HepG2 (cell line): ENCODE results near the gene BTBD17. TPM values are rescaled to one million over a fixed set of nuclear protein-coding genes. Genes with fewer than 3 reads are reported as not detected.

ENCODE experiments used
- CBX5 ChIP-seq: sonication (generic); formaldehyde crosslinking; IDR thresholded peaks from 2 replicates; pipeline ENCODE4 v1.4.0; 2020; ENCODE audit warnings: missing genetic modification reagents, borderline replicate concordance
- ERF ChIP-seq: IDR thresholded peaks from 2 replicates; pipeline ENCODE4 v1.6.1; 2018; ENCODE audit warnings: missing biosample characterization, missing genetic modification reagents
- HMGXB4 ChIP-seq, 2 experiments: sonication (generic) in 1 of 2; formaldehyde crosslinking in 1 of 2; IDR thresholded peaks; 2 replicates each; pipeline versions ENCODE4 v1.4.0 to v1.6.1; 2018 to 2020; ENCODE audit warnings: missing genetic modification reagents in 2 of 2, borderline replicate concordance in 1 of 2, low read depth in 1 of 2, mild to moderate bottlenecking in 1 of 2, missing biosample characterization in 1 of 2
- HNF4G ChIP-seq, 2 experiments: sonication (generic) in 1 of 2; formaldehyde crosslinking in 1 of 2; IDR thresholded peaks; 2 replicates each; pipeline versions ENCODE4 v1.4.0 to v1.6.1; 2011 to 2020; ENCODE audit warnings: borderline replicate concordance in 2 of 2, low read depth in 2 of 2, mild to moderate bottlenecking in 2 of 2, low read length in 1 of 2, missing genetic modification reagents in 1 of 2, moderate library complexity in 1 of 2
- IKZF1 ChIP-seq: fragments of 450-650 bp; IDR thresholded peaks from 2 replicates; pipeline ENCODE4 v1.7.1; 2016
- JUND ChIP-seq: sonication (generic); formaldehyde crosslinking; IDR thresholded peaks from 2 replicates; pipeline ENCODE4 v1.8.0; 2022; ENCODE audit warnings: mild to moderate bottlenecking, missing genetic modification reagents
- KDM2A ChIP-seq: sonication (generic); formaldehyde crosslinking; IDR thresholded peaks from 2 replicates; pipeline ENCODE4 v1.4.0; 2020; ENCODE audit warnings: low read depth, missing genetic modification reagents, borderline replicate concordance
- LCORL ChIP-seq, 2 experiments: fragments of 450-650 bp in 1 of 2; sonication (generic) in 1 of 2; formaldehyde crosslinking in 1 of 2; IDR thresholded peaks; 2 replicates each; pipeline versions ENCODE4 v1.5.0 to v1.6.1; 2017 to 2020; ENCODE audit warnings: antibody characterized with exemption in 1 of 2, missing genetic modification reagents in 1 of 2
- MTA3 ChIP-seq: sonication (generic); formaldehyde crosslinking; IDR thresholded peaks from 2 replicates; pipeline ENCODE4 v1.4.0; 2020; ENCODE audit warnings: missing genetic modification reagents
- PITX1 ChIP-seq: sonication (generic); formaldehyde crosslinking; IDR thresholded peaks from 2 replicates; pipeline ENCODE4 v1.5.1; 2020; ENCODE audit warnings: mild to moderate bottlenecking, missing genetic modification reagents
- RBM22 ChIP-seq: fragments of 200-400 bp; formaldehyde crosslinking; optimal IDR thresholded peaks from 2 replicates; pipeline ENCODE3; 2017; ENCODE audit warnings: mild to moderate bottlenecking, low read length, moderate library complexity
- SMC3 ChIP-seq: IDR thresholded peaks from 2 replicates; pipeline ENCODE4 v1.6.1; 2011; ENCODE audit warnings: low read length, improper control_type of control experiment
- SP4 ChIP-seq: sonication (generic); formaldehyde crosslinking; IDR thresholded peaks from 2 replicates; pipeline ENCODE4 v1.8.1; 2023; ENCODE audit warnings: mild to moderate bottlenecking, missing genetic modification reagents
- SRY ChIP-seq: sonication (generic); formaldehyde crosslinking; IDR thresholded peaks from 2 replicates; pipeline ENCODE4 v1.8.0; 2022; ENCODE audit warnings: mild to moderate bottlenecking, missing genetic modification reagents
- TAF15 ChIP-seq: fragments of 200-400 bp; formaldehyde crosslinking; IDR thresholded peaks from one replicate; pipeline ENCODE4 v1.6.1; 2018; ENCODE audit warnings: mild to moderate bottlenecking, low read depth, low read length; ENCODE audit not compliant: poor library complexity, severe bottlenecking
- ZBTB4 ChIP-seq: sonication (generic); formaldehyde crosslinking; IDR thresholded peaks from 2 replicates; pipeline ENCODE4 v1.4.0; 2020; ENCODE audit warnings: missing genetic modification reagents, mild to moderate bottlenecking, borderline replicate concordance
- ZFY ChIP-seq: sonication (generic); formaldehyde crosslinking; IDR thresholded peaks from 2 replicates; pipeline ENCODE4 v1.4.0; 2020; ENCODE audit warnings: missing genetic modification reagents
- ZKSCAN1 ChIP-seq: fragments of 150-350 bp; IDR thresholded peaks from 2 replicates; pipeline ENCODE4 v1.6.1; 2014; ENCODE audit warnings: low read length
- ZNF121 ChIP-seq: sonication (generic); formaldehyde crosslinking; IDR thresholded peaks from 2 replicates; pipeline ENCODE4 v1.5.0; 2020; ENCODE audit warnings: mild to moderate bottlenecking, missing genetic modification reagents
- ZNF460 ChIP-seq: sonication (generic); formaldehyde crosslinking; IDR thresholded peaks from 2 replicates; pipeline ENCODE4 v1.5.1; 2020; ENCODE audit warnings: missing genetic modification reagents, mild to moderate bottlenecking, borderline replicate concordance
- ZNF768 ChIP-seq: sonication (generic); formaldehyde crosslinking; IDR thresholded peaks from 2 replicates; pipeline ENCODE4 v1.4.0; 2020; ENCODE audit warnings: missing genetic modification reagents
- polyA plus RNA-seq, 8 experiments: library from polyadenylated mRNA; depleted of rRNA in 3 of 8; stranded (reverse) in 7 of 8; unstranded in 1 of 8; fragments of >200 nt; fragmentation: Illumina TruSeq in 4 of 8; extraction: Trizol in 4 of 8; gene quantifications; 2 replicates each; pipeline versions ENCODE4 v1.2.1 to v1.2.3, GENCODE V29; 2011 to 2016; ENCODE audit warnings: low read depth in 4 of 8, missing spikeins in 1 of 8, mixed read lengths in 1 of 8; ENCODE audit not compliant: insufficient read depth in 1 of 8
- total RNA-seq, 5 experiments: library from RNA; depleted of rRNA; stranded (reverse); fragments of >200 nt; fragmentation: Illumina TruSeq; extraction: Trizol; gene quantifications; 2 replicates each; pipeline ENCODE4 v1.2.3, GENCODE V29; 2016; ENCODE audit warnings: low read depth in 1 of 5
- TF ChIP-seq, protein P1 (sequence below): sonication (generic); formaldehyde crosslinking; IDR thresholded peaks from 2 replicates; pipeline ENCODE4 v1.4.0; 2020; ENCODE audit warnings: missing genetic modification reagents

BTBD17 gene
- total and polyA plus RNA-seq, 2 of the 13 experiments (the other 11 are each of a cell fraction or from before 2014, with no cell fraction given), result not detected

DNA sequence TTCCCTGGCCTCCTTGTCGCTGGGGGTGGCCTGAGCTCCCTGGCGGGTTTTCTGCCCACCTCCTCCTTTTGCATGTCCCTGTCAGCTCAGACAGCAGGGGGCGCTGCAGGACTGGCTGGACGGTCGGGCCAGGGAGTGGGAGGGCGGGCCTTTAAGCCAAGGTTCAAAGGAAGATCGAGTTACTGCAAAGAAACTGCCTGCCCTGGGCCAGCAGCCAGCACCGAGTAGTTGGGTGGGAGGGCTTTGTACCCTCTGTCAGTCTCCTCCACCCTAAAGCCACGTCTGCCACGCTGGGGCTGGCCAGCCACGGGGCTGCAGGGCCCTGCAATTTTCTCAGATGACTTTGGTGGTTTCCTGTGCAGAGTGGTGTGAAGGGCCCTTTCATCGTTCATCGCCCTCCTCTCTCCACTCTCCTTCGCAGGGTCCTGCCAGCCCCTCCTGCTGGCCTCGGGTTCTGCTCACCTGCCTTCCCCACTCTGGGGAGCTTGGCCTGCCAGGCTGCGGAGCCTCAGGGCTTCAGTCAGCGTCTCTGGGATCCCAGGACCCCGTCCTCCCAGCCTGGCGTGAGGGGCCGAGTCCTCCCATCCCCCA lies 17.9 kb upstream of the BTBD17 start (continued):
- TF ChIP-seq KDM2A (CRISPR knock-in tag), result peak; percentile 82; the same call in 1 of the 2 replicates
- peak; percentile 11; the same call in 1 of the 2 replicates for TF ChIP-seq ZNF768 (CRISPR knock-in tag)
- TF ChIP-seq HMGXB4 (CRISPR knock-in tag; IDR thresholded peaks at IDR 0.05; ENCODE audit: borderline replicate concordance in 1 of 2, low read depth in 1 of 2), result peak; percentile 72 to 85; a peak in 3 of 4 replicates
- peak; percentile 50; the same call in 1 of the 2 replicates for TF ChIP-seq SP4 (CRISPR knock-in tag)
- TF ChIP-seq ZBTB4, result peak; percentile 39; the same call in 1 of the 2 replicates
- TF ChIP-seq RBM22, result no peak
- no peak for TF ChIP-seq MTA3 (CRISPR knock-in tag)
- TF ChIP-seq ERF (CRISPR knock-in tag), result peak; percentile 65; the same call in 1 of the 2 replicates
- TF ChIP-seq ZKSCAN1, result peak; percentile 24; the same call in 1 of the 2 replicates
- peak; percentile 59 for TF ChIP-seq TAF15
- TF ChIP-seq SRY (CRISPR knock-in tag), result 0 out of 2 replicates have a peak, but pooled peaks have one; percentile 43
- no peak for TF ChIP-seq LCORL (IDR thresholded peaks at IDR 0.05)
- TF ChIP-seq LCORL (CRISPR knock-in tag; IDR thresholded peaks at IDR 0.05), result 0 out of 2 replicates have a peak, but pooled peaks have one; percentile 36
- TF ChIP-seq JUND (CRISPR knock-in tag), result 0 out of 2 replicates have a peak, but pooled peaks have one; percentile 35
- TF ChIP-seq ZNF121 (CRISPR knock-in tag), result peak; percentile 15; the same call in 1 of the 2 replicates
- TF ChIP-seq CBX5 (CRISPR knock-in tag), result peak; percentile 66; the same call in 1 of the 2 replicates
- TF ChIP-seq, protein P1, sequence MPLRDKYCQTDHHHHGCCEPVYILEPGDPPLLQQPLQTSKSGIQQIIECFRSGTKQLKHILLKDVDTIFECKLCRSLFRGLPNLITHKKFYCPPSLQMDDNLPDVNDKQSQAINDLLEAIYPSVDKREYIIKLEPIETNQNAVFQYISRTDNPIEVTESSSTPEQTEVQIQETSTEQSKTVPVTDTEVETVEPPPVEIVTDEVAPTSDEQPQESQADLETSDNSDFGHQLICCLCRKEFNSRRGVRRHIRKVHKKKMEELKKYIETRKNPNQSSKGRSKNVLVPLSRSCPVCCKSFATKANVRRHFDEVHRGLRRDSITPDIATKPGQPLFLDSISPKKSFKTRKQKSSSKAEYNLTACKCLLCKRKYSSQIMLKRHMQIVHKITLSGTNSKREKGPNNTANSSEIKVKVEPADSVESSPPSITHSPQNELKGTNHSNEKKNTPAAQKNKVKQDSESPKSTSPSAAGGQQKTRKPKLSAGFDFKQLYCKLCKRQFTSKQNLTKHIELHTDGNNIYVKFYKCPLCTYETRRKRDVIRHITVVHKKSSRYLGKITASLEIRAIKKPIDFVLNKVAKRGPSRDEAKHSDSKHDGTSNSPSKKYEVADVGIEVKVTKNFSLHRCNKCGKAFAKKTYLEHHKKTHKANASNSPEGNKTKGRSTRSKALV, result 0 out of 2 replicates have a peak, but pooled peaks have one; percentile 36
- peak; percentile 54; the same call in 1 of the 2 replicates for TF ChIP-seq HNF4G (IDR thresholded peaks at IDR 0.05; ENCODE audit: borderline replicate concordance, low read depth, low read length)
- no peak; the same call in 1 of the 2 replicates for TF ChIP-seq HNF4G (CRISPR knock-in tag; IDR thresholded peaks at IDR 0.05; ENCODE audit: borderline replicate concordance, low read depth)
- TF ChIP-seq PITX1 (CRISPR knock-in tag), result peak; percentile 86; the same call in 1 of the 2 replicates
- TF ChIP-seq SMC3, result peak; percentile 94
- no peak for TF ChIP-seq IKZF1
- TF ChIP-seq ZFY (CRISPR knock-in tag), result peak; percentile 23; the same call in 1 of the 2 replicates
- no peak for TF ChIP-seq ZNF460 (CRISPR knock-in tag)
